DOHH2 (cell line): ENCODE data around the gene SPRR5.

Experiments
- EZH2phosphoT487 ChIP-seq: fragments of 200-600 bp; sonication (generic); IDR thresholded peaks from 2 replicates; pipeline ENCODE4 v1.6.1; 2017; ENCODE audit warnings: borderline replicate concordance, mild to moderate bottlenecking, antibody characterized with exemption, low read length, moderate library complexity, mixed read lengths
- TF ChIP-seq, protein P1 (sequence below): fragments of 200-600 bp; sonication (generic); IDR thresholded peaks from one replicate; pipeline ENCODE4 v1.5.1; 2014; ENCODE audit warnings: antibody characterized with exemption, mild to moderate bottlenecking, low read depth, low read length; ENCODE audit not compliant: poor library complexity, severe bottlenecking

DNA sequence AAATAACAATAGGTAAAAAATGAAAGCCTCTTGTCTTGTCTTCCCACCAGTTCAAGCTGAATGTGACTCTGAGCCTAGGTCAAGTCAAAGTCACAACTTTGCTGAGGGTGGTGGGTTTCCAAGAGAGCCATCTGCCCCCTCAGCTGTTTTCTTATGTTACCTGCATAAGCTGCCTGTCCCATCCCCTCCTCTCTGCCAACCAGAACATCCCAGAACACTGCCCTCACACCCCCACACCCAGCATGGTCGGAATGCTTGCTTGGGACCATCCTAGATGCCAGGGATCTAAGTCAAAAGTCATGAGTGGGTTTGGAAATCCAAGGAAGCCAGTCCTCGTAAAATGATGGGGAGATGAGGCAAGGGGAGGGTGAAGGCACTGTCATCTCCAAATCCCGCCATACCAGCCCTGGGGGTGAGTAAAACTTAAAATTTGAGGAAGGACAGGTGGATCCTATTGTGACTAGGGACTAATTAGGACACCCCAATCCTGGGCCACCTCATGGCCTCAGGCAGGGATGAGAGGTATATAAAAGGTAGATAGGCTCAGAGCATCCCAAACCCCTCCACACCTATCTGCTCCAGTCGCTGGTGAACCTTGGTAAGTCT is at the start of gene SPRR5:
- TF ChIP-seq, protein P1, sequence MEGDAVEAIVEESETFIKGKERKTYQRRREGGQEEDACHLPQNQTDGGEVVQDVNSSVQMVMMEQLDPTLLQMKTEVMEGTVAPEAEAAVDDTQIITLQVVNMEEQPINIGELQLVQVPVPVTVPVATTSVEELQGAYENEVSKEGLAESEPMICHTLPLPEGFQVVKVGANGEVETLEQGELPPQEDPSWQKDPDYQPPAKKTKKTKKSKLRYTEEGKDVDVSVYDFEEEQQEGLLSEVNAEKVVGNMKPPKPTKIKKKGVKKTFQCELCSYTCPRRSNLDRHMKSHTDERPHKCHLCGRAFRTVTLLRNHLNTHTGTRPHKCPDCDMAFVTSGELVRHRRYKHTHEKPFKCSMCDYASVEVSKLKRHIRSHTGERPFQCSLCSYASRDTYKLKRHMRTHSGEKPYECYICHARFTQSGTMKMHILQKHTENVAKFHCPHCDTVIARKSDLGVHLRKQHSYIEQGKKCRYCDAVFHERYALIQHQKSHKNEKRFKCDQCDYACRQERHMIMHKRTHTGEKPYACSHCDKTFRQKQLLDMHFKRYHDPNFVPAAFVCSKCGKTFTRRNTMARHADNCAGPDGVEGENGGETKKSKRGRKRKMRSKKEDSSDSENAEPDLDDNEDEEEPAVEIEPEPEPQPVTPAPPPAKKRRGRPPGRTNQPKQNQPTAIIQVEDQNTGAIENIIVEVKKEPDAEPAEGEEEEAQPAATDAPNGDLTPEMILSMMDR, result no peak
- no peak for TF ChIP-seq EZH2phosphoT487
